ENCODE data around the gene NLRP10.
"Not testable (repeated sequence)": the region's sequence is repeated elsewhere in the genome, so short reads cannot be mapped to it uniquely, and the experiment has no call there.

The NLRP10 gene, protein sequence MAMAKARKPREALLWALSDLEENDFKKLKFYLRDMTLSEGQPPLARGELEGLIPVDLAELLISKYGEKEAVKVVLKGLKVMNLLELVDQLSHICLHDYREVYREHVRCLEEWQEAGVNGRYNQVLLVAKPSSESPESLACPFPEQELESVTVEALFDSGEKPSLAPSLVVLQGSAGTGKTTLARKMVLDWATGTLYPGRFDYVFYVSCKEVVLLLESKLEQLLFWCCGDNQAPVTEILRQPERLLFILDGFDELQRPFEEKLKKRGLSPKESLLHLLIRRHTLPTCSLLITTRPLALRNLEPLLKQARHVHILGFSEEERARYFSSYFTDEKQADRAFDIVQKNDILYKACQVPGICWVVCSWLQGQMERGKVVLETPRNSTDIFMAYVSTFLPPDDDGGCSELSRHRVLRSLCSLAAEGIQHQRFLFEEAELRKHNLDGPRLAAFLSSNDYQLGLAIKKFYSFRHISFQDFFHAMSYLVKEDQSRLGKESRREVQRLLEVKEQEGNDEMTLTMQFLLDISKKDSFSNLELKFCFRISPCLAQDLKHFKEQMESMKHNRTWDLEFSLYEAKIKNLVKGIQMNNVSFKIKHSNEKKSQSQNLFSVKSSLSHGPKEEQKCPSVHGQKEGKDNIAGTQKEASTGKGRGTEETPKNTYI

DNA sequence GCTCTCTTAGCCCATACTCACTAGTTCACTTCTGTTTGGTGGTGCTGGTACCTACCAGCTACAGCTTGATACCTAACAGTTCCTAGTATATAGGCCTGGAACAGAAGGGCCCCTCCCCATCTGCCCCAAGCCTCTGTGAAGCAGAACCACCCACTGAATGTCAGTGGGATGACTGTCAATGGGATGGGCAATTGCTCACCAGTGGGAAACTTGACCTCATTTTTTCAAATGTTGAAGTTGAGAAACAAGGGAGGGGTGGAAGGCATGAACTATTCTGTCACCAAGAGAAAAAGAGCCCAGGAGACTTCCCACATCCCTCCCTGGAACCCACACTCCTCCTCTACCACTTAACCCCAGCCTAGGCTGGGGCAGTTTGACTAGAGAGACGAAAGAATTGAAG, at the start of gene NLRP10:
Gene NLRP10 (minus strand): TSS at position 62 of the 400 bp plus-strand sequence. CDS start 1,952 bp downstream, outside the sequence.
- no peak for DNase-seq

DNA sequence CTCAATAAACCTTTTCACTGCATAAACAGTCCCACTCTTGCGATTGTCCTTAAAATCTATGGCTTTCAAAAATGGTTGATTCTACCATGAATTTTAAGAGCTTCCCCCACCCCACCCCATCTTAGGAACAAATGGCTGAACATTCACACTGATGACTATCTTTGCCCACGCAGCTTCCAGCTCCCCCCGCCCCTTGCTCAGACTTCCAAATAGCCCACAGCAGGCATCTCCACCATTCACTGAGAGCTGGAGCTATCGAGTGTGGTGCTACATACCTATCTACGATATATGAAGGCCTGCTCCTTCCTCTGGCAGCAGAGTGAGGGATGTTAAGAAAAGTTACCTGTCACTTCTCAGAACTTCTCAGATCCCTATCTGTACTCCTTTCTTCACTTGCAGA, 48.6 kb upstream of the NLRP10 start:
- DNase-seq = no peak

DNA sequence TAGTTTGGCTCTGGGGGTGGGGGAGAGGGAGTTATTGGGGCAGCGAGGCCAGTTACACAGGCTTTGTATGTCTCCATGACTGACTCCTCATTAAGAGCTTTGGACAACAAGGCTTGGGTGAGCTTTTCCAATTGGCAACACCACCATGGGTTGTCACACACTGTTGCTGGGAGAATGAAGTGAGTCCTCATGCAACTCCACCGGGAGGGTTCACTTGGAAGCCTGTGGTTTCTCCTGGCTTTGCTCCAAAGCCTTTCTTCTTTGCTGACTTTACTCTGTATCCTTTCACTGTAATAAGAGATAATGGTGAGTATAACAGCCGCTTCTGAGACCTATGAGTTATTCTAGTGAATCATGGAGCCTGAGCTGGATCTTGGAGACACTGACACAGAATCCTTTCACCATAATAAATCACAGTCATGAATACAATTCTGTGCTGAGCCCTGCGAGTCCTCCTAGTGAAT, 46.8 kb upstream of the NLRP10 start:
- no peak for DNase-seq

DNA sequence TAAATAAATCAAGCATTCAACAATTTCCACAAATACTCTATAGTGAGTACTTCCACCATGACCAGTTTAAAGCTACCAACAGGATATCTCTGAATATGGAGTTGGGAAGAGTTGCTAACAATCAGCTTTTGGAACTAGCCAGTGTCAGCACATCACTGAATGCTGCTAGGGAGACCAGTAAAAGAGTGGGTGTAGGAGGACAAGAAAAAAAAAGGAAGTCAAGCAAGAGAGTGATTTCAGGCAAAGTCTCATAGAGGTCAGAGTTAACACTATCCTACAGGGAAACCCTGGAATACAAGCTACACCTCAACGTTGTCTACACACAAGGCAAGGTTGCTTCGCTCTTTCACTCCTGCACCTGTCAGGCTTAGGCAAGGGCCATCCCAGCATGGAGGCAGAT, 46.1 kb upstream of the NLRP10 start:
- no peak for DNase-seq

DNA sequence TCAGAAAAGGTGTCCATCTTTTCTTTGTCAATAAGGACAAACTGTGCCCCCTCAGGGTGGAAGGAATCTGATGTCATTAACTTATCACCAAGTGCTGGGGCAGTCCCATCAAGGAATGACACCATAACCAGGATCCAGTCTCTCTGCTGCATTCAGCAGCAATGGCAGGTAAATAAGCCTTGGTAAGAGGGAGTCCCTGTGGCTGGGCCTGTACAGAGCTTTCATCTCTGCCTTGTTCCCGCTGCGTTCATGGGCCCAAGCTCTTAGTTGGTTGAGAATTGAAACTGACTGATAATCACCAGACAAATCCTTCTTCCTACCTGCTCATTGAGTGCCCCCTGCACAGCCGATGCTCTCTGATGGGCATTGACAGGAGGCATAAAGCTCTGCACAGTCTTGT, 44.6 kb upstream of the NLRP10 start:
- no peak for DNase-seq

DNA sequence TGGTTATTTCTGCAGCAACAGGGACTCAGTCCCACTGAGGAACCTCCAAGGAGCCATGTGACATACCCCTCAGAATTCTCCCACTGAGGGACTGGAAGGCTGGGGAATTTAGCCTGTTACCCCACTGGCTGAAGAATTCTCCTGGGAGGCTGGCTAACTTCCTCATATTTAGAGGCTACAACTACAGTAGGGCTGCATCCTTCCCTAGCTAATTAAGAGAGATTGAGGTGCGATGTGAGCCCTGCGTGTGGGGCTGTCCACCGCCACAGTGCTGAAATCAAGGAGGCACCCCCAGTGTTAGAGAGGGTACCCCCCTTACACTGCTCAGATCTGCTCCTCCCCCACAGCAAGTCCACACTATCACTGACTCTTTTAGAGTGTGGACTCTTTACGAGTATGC, 43.0 kb upstream of the NLRP10 start:
- no peak for DNase-seq

DNA sequence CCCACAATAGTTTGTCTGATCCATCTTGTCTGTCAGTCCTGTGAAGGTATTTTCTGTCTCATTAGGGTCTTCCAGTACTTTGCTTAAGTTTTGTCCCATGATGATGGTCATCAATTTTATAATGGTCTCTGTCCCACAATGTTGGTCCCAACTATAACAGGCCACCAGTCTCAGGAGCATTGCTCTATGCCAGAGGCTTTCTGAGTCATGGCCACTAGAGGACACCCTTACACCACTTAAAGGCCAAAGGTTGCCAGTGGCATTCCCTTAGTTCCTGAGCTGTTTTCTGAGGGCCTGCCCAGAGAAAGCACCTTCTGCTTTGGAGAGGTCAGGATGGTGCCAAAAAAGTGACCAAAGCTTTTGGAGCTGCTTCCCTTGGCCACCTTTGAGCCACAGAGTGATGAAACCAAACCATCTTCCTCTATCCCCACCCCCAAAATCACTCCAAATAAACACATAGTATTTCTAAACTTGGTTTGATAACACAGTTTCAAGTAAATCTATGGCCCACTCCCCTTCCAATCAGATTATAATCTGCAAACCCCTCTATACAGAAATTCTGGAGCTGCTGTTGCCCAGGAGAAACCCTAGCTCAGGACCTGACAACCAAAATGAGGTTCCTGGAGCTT, 41.2 kb upstream of the NLRP10 start:
- peak; percentile 75 for DNase-seq

DNA sequence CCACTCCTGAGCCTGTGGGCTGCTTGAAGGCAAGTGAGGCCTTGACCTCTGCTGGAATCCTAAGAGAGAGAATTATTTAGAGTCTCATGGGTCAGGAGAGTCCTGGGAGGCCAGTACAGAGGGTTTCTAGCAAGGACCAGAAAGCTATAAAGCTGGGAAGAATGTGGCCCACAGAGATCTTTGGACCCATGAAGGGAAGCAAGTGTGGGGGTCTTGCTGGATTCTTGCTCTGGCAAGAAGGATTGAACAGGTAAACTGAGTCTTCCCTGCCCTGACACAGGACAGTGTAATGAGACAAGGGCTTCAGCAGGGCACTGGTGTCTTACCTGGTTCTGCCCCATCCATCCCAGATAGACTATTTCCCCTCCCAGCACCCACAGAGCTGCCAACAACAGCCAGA, 40.3 kb upstream of the NLRP10 start:
- no peak for DNase-seq

DNA sequence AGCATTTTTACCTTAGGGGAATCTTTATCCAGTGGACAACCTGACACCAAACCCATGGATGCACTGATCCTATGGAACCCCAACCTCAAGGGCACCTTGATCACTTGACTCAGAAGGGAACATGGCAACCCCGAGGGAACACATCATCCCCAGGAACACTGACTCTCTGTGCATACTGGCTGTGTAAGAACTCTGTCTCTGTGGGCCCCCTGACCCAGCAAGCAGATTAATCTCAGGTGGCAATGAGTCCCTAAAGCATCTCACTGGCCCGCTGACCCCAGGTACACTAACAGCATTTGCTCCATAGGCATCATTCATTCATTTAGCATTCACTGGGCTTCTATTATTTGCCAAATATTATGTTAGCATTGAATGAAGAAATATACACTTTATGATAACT, 38.8 kb upstream of the NLRP10 start:
- no peak for DNase-seq

DNA sequence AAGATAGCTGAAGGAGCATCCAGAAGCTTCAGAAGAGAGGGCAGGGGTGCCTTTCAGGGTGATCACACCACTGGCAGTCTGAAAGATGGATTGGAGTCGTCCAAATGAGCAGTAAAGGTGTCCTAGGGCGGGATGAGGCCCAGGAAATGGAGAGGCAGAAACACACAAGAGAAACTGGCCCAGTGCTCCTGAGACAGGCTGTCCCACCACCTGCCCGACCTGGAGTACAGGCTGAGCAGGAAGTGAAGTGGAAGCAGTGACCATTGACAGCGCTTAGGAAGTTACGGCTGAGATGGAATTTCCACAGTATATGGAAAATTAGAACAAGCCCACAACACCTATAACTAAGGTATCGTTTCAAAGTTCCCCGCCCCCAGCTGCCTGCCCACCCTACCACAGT, 37.9 kb upstream of the NLRP10 start:
- no peak for DNase-seq

DNA sequence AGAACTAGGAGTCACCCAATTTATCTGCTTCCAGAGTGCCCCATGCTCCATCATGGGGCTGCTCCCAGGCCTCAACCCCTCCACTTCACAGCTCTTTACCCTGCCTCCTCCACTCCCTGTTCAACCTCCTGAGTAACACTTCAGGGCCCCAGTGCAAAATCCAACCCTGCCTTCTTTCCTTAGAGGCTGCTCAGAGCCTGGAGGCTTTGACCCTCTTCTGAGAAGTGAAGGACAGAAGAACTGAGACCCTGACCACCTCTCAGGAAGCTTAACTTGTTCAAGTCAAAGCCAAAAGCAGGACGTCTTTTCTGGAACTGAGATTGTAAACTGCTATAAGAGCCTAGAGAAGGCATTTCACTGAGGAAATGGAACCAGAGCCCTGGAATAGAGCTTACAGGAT, 37.4 kb upstream of the NLRP10 start:
- no peak for DNase-seq

DNA sequence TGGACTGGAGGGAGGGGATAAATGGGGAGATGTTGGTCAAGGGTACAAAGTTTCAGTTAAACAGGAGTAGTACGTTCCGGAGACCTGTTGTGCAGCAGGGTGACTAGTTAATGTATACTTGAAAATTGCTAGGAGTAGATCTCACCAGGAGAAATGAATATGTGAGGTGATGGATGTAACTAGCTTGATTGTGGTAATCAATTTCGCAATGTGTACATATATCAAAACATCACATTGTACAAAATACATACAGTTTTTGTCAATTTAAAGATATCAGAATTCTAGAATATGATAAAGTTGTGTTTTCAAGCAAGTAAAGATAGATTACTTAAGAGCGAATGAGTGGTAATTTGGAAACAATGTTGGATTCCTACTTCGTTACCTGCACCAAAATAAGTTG, 35.1 kb upstream of the NLRP10 start:
- DNase-seq = no peak

DNA sequence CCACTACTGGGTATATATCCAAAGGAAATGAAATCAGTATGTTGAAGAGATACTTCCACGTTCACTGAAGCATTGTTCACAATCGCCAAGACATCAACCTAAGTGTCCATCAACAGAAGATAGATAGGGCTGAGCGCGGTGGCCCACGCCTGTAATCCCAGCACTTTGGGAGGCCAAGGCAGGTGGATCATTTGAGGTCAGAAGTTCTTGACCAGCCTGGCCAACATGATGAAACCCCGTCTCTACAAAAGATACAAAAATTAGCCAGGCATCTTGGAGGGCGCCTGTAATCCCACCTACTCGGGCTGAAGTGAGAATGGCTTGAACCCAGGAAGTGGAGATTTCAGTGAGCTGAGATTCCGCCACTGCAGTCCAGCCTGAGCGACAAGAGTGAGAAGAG, 34.5 kb upstream of the NLRP10 start:
- no peak for DNase-seq

DNA sequence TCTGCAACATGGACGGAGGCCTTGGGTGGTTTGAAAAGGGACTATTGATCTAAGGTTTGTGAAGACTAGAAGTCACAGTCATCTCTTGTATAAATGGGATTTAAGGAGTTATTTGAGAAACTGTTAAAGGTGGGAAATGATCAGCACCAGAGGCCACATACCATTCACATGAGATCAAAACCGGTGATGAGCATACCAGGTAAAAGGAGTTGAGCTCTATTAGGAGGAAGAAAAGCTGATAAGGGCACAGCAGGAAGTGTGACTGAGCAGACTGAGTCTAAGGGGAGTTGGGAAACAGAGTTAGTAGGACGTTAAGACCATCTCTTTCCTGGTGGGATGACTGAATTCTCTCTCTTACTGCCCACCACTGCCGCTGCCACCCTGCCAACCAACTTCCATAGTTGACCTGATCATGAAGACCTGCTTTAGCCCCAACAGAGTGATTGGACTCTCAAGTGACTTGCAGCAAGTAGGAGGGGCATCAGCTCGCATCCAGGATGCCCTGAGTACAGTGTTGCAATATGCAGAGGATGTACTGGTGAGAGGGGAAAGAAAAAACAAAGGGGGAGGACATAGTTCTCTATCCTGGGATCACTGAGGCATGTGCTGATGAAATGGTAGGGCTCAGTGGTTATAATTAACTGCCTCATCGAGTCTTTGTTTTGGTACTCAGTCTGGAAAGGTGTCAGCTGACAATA, 29.5 kb upstream of the NLRP10 start:
- DNase-seq = no peak

DNA sequence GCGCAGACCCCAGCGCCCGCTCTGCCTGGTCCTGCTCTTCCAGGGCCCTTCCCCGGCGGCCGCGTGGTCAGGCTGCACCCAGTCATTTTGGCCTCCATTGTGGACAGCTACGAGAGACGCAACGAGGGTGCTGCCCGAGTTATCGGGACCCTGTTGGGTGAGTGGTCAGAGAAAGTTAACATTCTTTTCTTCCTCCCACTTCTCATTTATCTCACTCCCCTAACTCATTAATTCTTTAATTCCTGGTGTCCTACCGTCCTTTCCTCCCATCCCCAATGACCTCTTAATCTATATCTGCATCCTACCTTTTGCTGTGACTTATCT, 22.3 kb upstream of the NLRP10 start:
- not testable (repeated sequence) for DNase-seq

DNA sequence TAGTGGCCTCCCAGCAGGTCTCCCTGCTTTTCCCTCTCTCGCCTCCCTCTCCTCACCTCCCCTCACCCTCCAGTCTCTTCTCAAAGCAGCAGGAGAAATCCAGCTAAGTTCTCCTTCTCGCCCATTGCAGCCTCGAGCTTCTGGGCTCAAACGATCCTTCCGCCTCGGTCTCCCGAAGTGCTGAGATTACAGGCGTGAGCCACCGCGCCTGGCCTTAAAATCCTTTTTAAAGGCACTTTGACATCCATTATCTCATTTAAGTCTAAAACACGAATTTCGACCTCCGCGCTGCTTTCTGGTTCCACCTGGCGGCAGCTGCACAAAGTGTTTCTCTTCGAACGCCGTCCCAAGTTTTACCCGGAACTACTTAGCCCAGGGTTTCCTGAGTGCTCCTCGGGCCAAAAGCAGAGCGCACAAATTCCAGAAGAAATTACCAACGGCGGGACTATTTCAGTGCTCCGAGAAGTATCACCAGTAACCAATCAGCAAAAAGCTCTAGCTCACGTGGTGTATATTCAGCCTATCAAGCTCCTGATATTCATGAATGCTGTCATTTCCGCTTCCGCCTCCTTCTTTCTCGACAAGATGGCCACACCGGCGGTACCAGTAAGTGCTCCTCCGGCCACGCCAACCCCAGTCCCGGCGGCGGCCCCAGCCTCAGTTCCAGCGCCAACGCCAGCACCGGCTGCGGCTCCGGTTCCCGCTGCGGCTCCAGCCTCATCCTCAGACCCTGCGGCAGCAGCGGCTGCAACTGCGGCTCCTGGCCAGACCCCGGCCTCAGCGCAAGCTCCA, 21.7 kb upstream of the NLRP10 start, which contains the start of gene EIF3F:
Gene EIF3F (plus strand): TSS at position 570 of the 792 bp plus-strand sequence. CDS start 16 bp downstream, at position 586.
- DNase-seq = peak; percentile 99

DNA sequence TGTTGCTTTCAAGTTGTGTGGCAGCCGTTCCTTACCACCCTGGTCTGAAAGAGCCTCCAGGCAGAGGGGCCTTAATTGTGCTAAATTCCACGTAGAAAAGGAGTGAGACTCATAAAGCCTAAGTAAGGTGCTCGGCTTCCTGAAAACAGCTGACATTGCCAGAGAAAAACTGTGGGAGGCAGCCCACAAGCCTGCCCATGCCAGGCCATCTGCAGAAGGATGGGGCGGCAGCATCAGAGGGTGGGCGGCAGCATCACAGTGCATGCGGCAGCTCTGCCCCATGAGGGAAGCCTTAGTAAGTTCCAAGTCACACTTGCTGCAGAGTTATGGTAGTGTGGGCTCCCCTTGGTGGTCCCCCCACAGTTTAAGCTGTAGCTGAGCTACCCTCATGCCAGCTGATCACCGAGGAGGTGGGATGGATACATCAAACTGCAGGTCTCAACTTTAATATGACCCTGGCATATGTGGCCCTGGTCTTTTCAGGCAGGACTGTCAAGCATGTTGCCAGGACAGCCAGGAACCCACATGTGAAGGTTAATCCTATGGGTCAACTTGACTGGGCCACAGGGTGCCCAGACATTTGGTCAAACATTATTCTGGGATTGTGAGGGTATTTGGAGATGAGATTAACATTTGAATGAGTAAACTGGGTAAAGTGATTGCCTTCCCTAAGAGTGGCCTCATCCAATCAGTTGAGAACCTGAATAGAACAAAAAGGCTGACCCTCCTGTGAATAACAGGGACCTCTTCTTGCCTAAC, 18.8 kb upstream of the NLRP10 start:
- no peak for DNase-seq

DNA sequence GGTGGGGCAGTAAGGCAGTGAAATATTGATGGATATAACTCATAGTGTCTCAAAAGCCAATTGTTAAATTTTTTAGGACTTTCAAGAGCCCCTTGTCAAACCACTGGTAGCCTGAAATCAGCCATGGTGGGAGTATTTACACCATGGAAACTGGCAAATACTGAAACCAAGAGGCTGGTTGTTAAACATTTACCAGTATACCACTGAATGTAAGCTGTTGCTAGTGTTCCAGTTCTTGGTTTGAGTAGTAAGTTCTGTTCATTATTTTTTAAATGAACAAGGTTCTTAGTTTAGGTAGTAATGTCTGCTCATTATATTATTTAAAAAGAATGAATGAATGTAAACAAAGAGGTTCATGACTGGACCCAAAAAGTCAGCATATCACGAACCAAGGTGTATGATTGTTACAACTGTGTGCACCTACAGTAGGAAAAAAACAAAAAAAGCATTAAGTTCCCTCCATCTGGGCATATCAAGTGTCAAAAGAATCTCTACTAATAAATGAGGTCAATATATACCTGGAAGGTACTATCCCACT, 17.4 kb upstream of the NLRP10 start:
- DNase-seq = no peak

DNA sequence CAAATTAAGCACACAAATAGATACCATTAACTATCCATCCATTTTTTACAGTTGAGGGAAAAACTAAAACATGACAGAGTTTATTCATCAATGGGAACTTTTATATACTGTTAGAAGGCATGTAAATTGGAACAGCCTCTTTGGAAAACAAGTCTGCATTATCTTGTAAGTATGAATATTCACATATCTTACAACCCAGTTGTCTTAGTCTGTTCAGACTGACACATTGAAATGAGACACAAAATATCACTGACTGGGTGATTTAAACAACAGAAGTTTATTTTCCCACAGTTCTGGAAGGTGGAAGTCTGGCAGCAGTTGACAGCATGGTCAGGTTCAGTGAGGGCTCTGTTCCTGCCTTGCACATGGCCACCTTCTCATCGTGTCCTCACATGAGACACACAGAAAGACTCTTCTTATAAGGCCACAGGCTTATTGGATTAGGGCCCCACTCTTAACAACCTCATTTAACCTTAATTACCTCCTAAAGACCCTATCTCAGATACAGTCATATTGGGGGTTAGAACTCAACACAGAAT, 16.4 kb upstream of the NLRP10 start:
- DNase-seq = no peak

DNA sequence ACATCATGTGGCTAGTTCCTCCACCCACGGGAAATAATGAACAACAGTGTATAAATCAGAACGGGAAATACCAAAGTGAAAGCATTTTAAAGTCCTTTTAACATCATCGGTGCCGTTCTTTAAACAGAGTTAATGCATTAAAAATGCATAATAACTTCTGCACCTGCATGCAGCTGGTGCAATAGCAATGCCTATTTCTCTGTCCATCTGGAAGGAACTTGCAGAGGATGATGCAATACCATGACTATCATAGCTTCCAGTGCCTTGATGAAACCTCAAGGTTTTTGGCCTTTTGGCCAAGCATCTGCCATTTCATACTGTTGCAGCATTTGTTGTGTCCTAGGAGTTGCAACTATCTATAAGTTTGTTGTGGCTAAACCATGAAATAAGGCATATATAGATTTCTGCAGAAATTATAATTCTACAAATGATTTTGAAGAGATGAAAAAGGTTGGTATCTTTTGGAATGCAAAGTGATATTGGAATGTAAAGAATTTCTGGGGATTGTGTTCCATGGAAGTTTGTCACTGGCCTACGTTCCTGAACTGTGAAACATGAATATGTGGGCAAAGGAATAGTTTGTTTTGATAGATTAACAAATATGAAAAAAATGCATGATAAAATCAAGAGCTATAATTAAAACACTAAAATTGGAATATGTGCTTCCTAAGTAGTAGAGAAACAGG, 12.1 kb upstream of the NLRP10 start:
- DNase-seq = no peak

DNA sequence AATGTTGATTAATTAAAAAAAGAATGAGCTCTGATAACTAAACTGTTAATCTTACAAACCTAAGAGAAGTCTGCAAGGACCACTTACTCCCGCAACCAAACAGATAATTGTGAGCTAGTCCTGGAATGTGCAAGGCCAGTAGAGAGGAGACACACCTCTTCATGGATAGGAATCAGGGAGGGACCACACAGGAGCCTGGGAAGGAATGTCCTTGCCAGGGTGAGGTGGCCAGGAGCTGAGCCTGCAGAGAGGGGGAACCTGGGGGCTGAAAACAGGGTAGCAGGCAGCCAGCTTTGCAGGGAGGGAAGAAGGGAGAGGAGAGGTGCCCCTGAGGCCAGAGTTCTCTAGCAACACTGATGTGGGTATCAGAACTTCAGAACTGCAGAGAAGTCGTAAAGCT, 9.4 kb upstream of the NLRP10 start:
- no peak for DNase-seq

Measured in hematopoietic multipotent progenitor cell treated with erythropoietin and hydrocortisone succinate and interleukin-3 and kit ligand, for 4 days (in vitro differentiated cells).